Naive thymus-derived CD4-positive, alpha-beta T cell (primary cell): ENCODE measurements around the gene RNF39. TPM values are rescaled to one million over a fixed set of nuclear protein-coding genes. Genes with fewer than 3 reads are reported as not detected.

ENCODE experiments used
- ATAC-seq: fragments of 150-1000 bp; cut with Tn5 transposase; 2 replicates; pipeline ENCODE4 v1.10.0; 2021; ENCODE audit warnings: mild to moderate bottlenecking, moderate library complexity
- CTCF ChIA-PET: fragments of 350-600 bp; sonication (Branson Sonifier 250); formaldehyde crosslinking; loops from one replicate; lab custom pipeline; 2021; ENCODE audit warnings: antibody characterized with exemption; lab: Charles Lee
- POLR2A ChIA-PET: fragments of 350-600 bp; sonication (Branson Sonifier 250); formaldehyde crosslinking; loops from one replicate; lab custom pipeline; 2021; ENCODE audit warnings: antibody characterized with exemption, inconsistent platforms; lab: Charles Lee
- DNase-seq, 9 donors: peaks; one replicate each; pipeline versions ENCODE4 v3.0.0 to v3.0.0-alpha.2; 2020 to 2022; ENCODE audit warnings: mixed read lengths in 1 of 9
- H3K27ac ChIP-seq: one replicate; pipeline ENCODE4 v1.7.0; 2013; ENCODE audit warnings: mild to moderate bottlenecking, low read depth, low read length, moderate library complexity
- H3K27me3 ChIP-seq, 2 donors: one replicate each; pipeline ENCODE4 v1.7.0; 2013; ENCODE audit warnings: low read length in 2 of 2, mild to moderate bottlenecking in 2 of 2, moderate library complexity in 2 of 2; ENCODE audit not compliant: control insufficient read depth in 2 of 2, insufficient read depth in 2 of 2
- H3K36me3 ChIP-seq, 3 experiments: 1 replicate in 2 of 3; 2 replicates in 1 of 3; pipeline ENCODE4 v1.7.0; 2013; ENCODE audit warnings: low read length in 3 of 3, mild to moderate bottlenecking in 3 of 3, moderate library complexity in 1 of 3; ENCODE audit not compliant: insufficient read depth in 3 of 3, control insufficient read depth in 2 of 3
- H3K4me1 ChIP-seq, 2 donors: one replicate each; pipeline ENCODE4 v1.7.0; 2013; ENCODE audit warnings: low read length in 2 of 2, mild to moderate bottlenecking in 2 of 2, moderate library complexity in 1 of 2; ENCODE audit not compliant: control insufficient read depth in 2 of 2, insufficient read depth in 2 of 2
- H3K4me3 ChIP-seq: 2 replicates; pipeline ENCODE4 v1.7.0; 2013; ENCODE audit warnings: mild to moderate bottlenecking, low read length
- H3K9me3 ChIP-seq, 3 experiments: 1 replicate in 2 of 3; 2 replicates in 1 of 3; pipeline ENCODE4 v1.7.0; 2013; ENCODE audit warnings: low read length in 3 of 3; ENCODE audit not compliant: control insufficient read depth in 2 of 3
- H3K27ac Mint-ChIP-seq, 9 donors: one replicate each; pipeline ENCODE4 v1.8.0; 2020 to 2022; ENCODE audit warnings: mixed read lengths in 9 of 9, mild to moderate bottlenecking in 8 of 9, moderate library complexity in 5 of 9, inconsistent platforms in 2 of 9
- H3K27me3 Mint-ChIP-seq, 5 donors: one replicate each; pipeline ENCODE4 v1.8.0; 2021 to 2022; ENCODE audit warnings: mixed read lengths in 5 of 5, mild to moderate bottlenecking in 1 of 5
- H3K36me3 Mint-ChIP-seq, 5 donors: one replicate each; pipeline ENCODE4 v1.8.0; 2020 to 2022; ENCODE audit warnings: mixed read lengths in 5 of 5, mild to moderate bottlenecking in 3 of 5, inconsistent platforms in 1 of 5
- H3K4me1 Mint-ChIP-seq, 7 donors: one replicate each; pipeline ENCODE4 v1.8.0; 2020 to 2022; ENCODE audit warnings: mixed read lengths in 7 of 7, mild to moderate bottlenecking in 3 of 7, inconsistent platforms in 1 of 7
- H3K4me3 Mint-ChIP-seq, 10 donors: one replicate each; pipeline ENCODE4 v1.8.0; 2020 to 2022; ENCODE audit warnings: mild to moderate bottlenecking in 10 of 10, mixed read lengths in 10 of 10, moderate library complexity in 6 of 10, inconsistent platforms in 2 of 10
- H3K9me3 Mint-ChIP-seq, 11 donors: one replicate each; pipeline ENCODE4 v1.8.0; 2020 to 2022; ENCODE audit warnings: mixed read lengths in 11 of 11, mild to moderate bottlenecking in 4 of 11, inconsistent platforms in 1 of 11, moderate library complexity in 1 of 11
- intact Hi-C, 2 donors: fragments of 100-400 bp; cut with micrococcal nuclease; formaldehyde crosslinking; loops; one replicate each; pipeline ENCODE4 v1.15.1; 2023
- polyA plus RNA-seq, 2 donors: library from polyadenylated mRNA; unstranded; fragments of 300-500 nt; fragmentation: Illumina TruSeq; gene quantifications; one replicate each; pipeline ENCODE4 v1.2.3, GENCODE V29; 2021
- total RNA-seq, 6 experiments: library from RNA in 5 of 6; stranded (reverse) in 5 of 6; gene quantifications; 1 replicate in 5 of 6; 2 replicates in 1 of 6; pipeline ENCODE4 v1.2.3 and lab custom pipeline; 2021 to 2026

Gene RNF39
- total and polyA plus RNA-seq, 7 experiments from 2014 or later, result 0.33 TPM; not detected in 6

DNA sequence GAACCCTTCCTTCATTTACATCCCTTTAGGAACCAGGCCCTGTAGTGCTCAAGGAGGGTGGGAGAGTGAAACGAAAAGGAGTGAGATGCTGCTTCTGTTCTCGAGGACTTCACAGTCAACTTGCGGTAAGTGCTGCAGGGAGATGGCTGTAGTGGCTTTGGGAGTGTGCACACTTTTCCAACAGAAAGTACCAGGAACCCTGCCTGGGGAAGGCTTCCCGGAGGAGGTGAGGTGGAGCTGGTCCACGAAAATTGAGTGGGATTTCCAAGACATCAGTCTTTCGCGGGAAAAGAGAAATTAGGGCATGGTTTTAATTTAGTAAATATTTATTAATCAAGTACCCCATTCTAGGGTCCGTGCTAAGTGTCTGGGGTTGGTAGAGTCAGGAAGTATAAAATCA lies 24.6 kb upstream of the RNF39 start:
- ATAC-seq (no peak), DNase-seq (no peak)
- peaks cover 43 to 65% (median 58%) of the 10 kb centered on the region in 7 donors for H3K4me1 Mint-ChIP-seq
- ChIA-PET POLR2A (no interaction called here), CTCF (no interaction called here)
- H3K27ac ChIP-seq, result no peak overlapping the region
- intact Hi-C loops, result loop anchor here (5.0 kb wide), 2 partner anchors 112 to 227 kb away; partner anchors contain the start of genes TRIM26 (in 1 of the 2) and TRIM39 (in 1 of the 2)
- no peaks in the 10 kb centered on the region for H3K9me3 ChIP-seq
- H3K36me3 ChIP-seq, result no peaks in the 10 kb centered on the region
- peak overlapping the region; percentile 51 for H3K4me3 ChIP-seq
- peak overlapping the region in 1 of 9 donors; percentile 15 for H3K27ac Mint-ChIP-seq
- H3K27me3 Mint-ChIP-seq, result peaks cover 9 to 80% (median 25%) of the 10 kb centered on the region in 5 donors
- H3K36me3 Mint-ChIP-seq, result no peaks in the 10 kb centered on the region
- H3K4me1 ChIP-seq, result peaks cover 24 to 41% of the 10 kb centered on the region in 2 donors
- H3K27me3 ChIP-seq, result peaks cover 5 to 10% of the 10 kb centered on the region in 2 donors
- peak overlapping the region; percentile 26 to 93 (median 74) for H3K4me3 Mint-ChIP-seq
- peaks cover 0 to 1% (median 0%) of the 10 kb centered on the region in 11 donors for H3K9me3 Mint-ChIP-seq

DNA sequence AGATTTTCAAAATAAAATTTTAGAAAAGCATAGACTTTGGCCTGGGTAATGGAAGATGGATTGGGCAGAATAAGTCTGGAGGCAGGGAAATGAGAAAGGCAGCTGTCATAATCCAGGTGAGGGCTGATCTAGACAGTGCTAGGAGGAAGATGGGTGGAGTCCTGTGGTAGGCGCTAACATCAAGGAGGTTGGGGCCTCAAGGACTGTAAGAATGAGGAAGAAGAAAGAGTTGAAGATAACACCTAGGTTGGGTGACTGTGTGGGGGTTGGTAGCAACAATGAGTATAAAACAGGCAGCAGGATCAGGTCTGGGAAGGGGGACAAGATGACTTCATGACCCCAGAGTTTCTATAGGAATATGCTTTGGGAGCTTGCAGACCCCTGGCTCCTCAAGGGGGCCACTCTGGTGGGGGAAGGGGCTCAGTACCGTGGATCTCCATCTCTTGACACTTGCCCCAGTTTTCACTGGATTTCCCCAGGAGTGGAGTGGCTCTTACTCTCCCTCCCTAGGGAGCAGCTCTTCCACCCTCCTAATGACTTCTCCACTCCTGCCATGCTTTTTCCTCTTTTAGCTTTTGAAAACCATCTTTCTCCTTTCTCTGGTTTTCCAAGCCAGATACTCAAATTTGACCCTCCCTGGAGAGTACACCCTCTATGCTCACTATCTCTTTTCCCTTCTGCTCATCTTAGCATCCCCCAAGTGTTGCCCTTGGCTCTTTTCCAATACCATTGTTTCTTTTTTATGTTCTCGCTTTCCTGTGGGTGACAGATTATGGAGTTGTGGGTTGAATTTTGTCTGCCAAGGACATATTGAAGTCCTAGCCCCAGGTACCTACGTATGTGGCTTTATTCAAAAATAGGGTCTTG lies 22.6 kb upstream of the RNF39 start:
- POLR2A ChIA-PET, result interaction anchor here (1.2 kb wide), 1 partner anchor 27 kb away, joined by 4 read pairs; no protein-coding TSS in a partner anchor
- Mint-ChIP-seq H3K9me3 (peaks cover 0 to 1% (median 0%) of the 10 kb centered on the region in 11 donors), H3K27me3 (peaks cover 18 to 79% (median 37%) of the 10 kb centered on the region in 5 donors), H3K27ac (peak overlapping the region in 7 of 9 donors; percentile 1 to 81 (median 22)), H3K4me1 (peaks cover 36 to 59% (median 53%) of the 10 kb centered on the region in 7 donors), H3K4me3 (peak overlapping the region in 8 of 10 donors; percentile 36 to 73 (median 60)), H3K36me3 (no peaks in the 10 kb centered on the region)
- DNase-seq (peak in 4 of 9 donors; percentile 33 to 37 (median 35)), ATAC-seq (peak; percentile 69)
- intact Hi-C loops, result no loop called here
- CTCF ChIA-PET, result interaction anchor here (1.5 kb wide), 1 partner anchor 33 kb away, joined by 8 read pairs; no protein-coding TSS in a partner anchor
- Histone ChIP-seq H3K36me3 (no peaks in the 10 kb centered on the region), H3K4me3 (peak overlapping the region; percentile 16), H3K4me1 (peaks cover 24 to 41% of the 10 kb centered on the region in 2 donors), H3K27ac (no peak overlapping the region), H3K27me3 (peaks cover 5 to 10% of the 10 kb centered on the region in 2 donors), H3K9me3 (no peaks in the 10 kb centered on the region)

DNA sequence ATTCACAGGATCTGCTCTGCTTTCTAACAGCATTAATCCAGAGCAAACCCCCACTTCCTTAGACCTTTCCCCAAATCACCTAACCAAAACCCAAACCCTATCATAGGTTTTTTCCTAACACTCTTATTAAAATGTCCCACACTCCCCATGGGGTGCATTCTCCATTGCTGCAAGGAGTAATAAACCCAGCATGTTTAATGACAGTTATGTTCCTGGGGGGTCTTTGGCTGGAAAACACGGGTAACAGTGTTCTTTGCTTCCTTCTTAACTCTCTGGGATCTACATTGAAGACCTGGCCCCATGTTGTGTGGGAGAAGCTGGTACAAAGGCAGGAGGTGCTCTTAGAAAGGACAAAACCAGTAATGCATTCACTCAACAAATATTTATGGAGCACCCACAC lies 21.3 kb upstream of the RNF39 start:
- Histone ChIP-seq H3K27ac (no peak overlapping the region), H3K27me3 (peaks cover 5 to 14% of the 10 kb centered on the region in 2 donors), H3K4me1 (peaks cover 16 to 32% of the 10 kb centered on the region in 2 donors), H3K36me3 (no peaks in the 10 kb centered on the region), H3K4me3 (no peak overlapping the region), H3K9me3 (no peaks in the 10 kb centered on the region)
- intact Hi-C loops, result no loop called here
- no peak for ATAC-seq
- Mint-ChIP-seq H3K27ac (peak overlapping the region in 3 of 9 donors; percentile 6 to 81 (median 8)), H3K9me3 (peaks cover 0 to 1% (median 0%) of the 10 kb centered on the region in 11 donors), H3K4me3 (peak overlapping the region in 3 of 10 donors; percentile 43 to 73 (median 66)), H3K27me3 (peaks cover 28 to 87% (median 45%) of the 10 kb centered on the region in 5 donors), H3K36me3 (no peaks in the 10 kb centered on the region), H3K4me1 (peaks cover 28 to 48% (median 44%) of the 10 kb centered on the region in 7 donors)
- POLR2A ChIA-PET, result interaction anchor here (1.2 kb wide), 1 partner anchor 25 kb away, joined by 4 read pairs; no protein-coding TSS in a partner anchor
- no peak for DNase-seq
- CTCF ChIA-PET, result interaction anchor here (1.2 kb wide), 2 partner anchors 10 to 33 kb away, joined by 3 read pairs; no protein-coding TSS in a partner anchor

DNA sequence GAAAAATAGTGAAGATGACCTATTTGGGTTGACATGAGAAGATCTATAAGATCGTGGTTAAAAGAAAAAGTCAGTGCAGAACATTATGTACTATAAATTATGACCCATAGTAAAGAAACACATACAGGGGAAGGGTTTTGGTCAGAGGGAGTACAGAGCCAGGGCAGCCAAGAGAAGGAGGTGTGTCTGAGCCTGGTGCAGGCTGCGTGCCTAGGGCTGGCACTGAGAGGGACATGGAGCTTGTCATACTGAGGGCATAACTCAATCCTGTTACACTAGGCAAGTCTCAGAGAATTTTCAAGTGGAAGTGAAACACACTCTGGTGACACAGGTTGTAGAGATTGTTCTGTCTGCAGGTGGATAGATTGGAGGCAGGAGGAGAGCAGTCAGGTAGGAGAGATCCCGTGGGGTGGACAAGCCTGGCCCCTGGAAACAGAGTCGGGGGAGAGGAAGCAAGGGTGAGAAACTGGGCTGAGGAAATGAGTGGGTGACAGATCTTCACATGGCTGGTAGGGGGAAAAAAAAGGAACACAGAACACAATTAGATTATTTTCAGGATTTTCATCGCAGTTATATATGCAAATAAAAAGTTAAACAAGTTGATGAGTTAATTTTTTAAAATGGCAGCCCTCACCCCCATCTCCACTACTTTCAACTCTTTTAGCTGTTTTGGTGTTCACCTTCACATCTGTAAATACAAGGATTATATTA lies 18.5 kb upstream of the RNF39 start:
- H3K4me3 ChIP-seq, result no peak overlapping the region
- H3K9me3 ChIP-seq, result no peaks in the 10 kb centered on the region
- H3K4me1 Mint-ChIP-seq, result peaks cover 9 to 25% (median 22%) of the 10 kb centered on the region in 7 donors
- intact Hi-C loops, result no loop called here
- ChIA-PET POLR2A (interaction anchor here (0.7 to 1.1 kb wide), 2 partner anchors 9 to 1319 kb away, joined by 3 to 4 read pairs; no protein-coding TSS in a partner anchor), CTCF (interaction anchor here (2.3 kb wide), 1 partner anchor 10 kb away, joined by 11 read pairs; no protein-coding TSS in a partner anchor)
- no peak overlapping the region for H3K27ac Mint-ChIP-seq
- H3K4me1 ChIP-seq, result peaks cover 0 to 16% of the 10 kb centered on the region in 2 donors
- DNase-seq (no peak), ATAC-seq (no peak)
- peaks cover 30 to 85% (median 52%) of the 10 kb centered on the region in 5 donors for H3K27me3 Mint-ChIP-seq
- H3K27ac ChIP-seq, result no peak overlapping the region
- no peaks in the 10 kb centered on the region for H3K36me3 ChIP-seq
- H3K4me3 Mint-ChIP-seq, result no peak overlapping the region
- peaks cover 0 to 6% (median 0%) of the 10 kb centered on the region in 5 donors for H3K36me3 Mint-ChIP-seq
- H3K27me3 ChIP-seq, result peaks cover 0 to 8% of the 10 kb centered on the region in 2 donors
- H3K9me3 Mint-ChIP-seq, result peaks cover 0 to 1% (median 0%) of the 10 kb centered on the region in 11 donors

DNA sequence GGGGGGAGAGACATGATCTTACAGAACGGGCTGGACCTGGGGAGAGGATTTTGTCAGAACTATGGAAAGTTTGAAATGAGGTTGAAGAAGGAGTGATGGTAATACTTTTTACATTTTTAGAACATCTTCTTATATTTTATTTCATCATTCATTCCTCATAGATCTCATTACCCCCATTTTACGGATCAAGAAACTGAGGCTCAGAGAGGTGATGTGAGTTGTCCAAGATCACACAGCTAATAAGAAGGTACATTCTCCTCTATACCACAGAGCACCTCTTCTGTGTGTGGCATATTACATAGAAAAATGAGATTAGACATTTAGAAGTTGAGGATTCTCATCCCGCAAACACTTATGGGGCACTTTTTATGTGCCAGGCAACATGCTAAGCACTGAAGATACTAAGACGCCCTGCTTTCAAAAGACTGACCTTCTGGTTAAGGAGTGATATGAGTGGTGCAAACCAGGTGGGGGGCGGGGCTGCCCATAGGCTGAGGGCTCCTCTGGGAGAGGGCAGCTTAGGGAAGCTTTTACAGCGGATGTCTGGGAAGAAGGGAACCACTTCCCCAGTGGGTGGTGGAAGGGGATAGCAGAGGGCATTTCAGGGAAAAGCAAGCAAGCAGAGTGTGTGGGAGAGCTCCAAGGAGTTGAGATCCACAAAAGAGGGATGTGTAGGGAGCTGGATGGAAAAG lies 17.4 kb upstream of the RNF39 start:
- H3K27me3 ChIP-seq, result peaks cover 0 to 8% of the 10 kb centered on the region in 2 donors
- Mint-ChIP-seq H3K27ac (no peak overlapping the region), H3K9me3 (no peaks in the 10 kb centered on the region), H3K4me1 (peaks cover 4 to 17% (median 12%) of the 10 kb centered on the region in 7 donors), H3K36me3 (peaks cover 0 to 6% (median 0%) of the 10 kb centered on the region in 5 donors), H3K27me3 (peaks cover 34 to 81% (median 54%) of the 10 kb centered on the region in 5 donors), H3K4me3 (no peak overlapping the region)
- intact Hi-C loops, result no loop called here
- H3K27ac ChIP-seq, result no peak overlapping the region
- H3K4me1 ChIP-seq, result peaks cover 0 to 9% of the 10 kb centered on the region in 2 donors
- no peak overlapping the region for H3K4me3 ChIP-seq
- ChIA-PET CTCF (interaction anchor here (2.3 kb wide), 1 partner anchor 11 kb away, joined by 11 read pairs; no protein-coding TSS in a partner anchor), POLR2A (no interaction called here)
- no peaks in the 10 kb centered on the region for H3K36me3 ChIP-seq
- DNase-seq (no peak), ATAC-seq (no peak)
- H3K9me3 ChIP-seq, result no peaks in the 10 kb centered on the region
